ENCODE data around the gene SERP2.

SERP2 gene

GRCh38 chr13:44359983-44360375, 13.6 kb upstream of the SERP2 start:
- no peak for ATAC-seq

GRCh38 chr13:44362394-44363040, 11.1 kb upstream of the SERP2 start:
- ATAC-seq = no peak

GRCh38 chr13:44363631-44364344, 9.8 kb upstream of the SERP2 start:
- ATAC-seq = no peak

- no peak for ATAC-seq
These were observed 9.2 kb upstream of the SERP2 start for GRCh38 chr13:44364345-44365000.

GRCh38 chr13:44365008-44365407, 8.6 kb upstream of the SERP2 start:
- ATAC-seq = no peak

GRCh38 chr13:44365899-44366298, 7.7 kb upstream of the SERP2 start:
- no peak for ATAC-seq

GRCh38 chr13:44368062-44368591, 5.5 kb upstream of the SERP2 start:
- ATAC-seq = no peak

- ATAC-seq = no peak
These were observed 4.8 kb upstream of the SERP2 start for GRCh38 chr13:44368599-44369368.

- peak in 1 of 2 donors; percentile 21 for ATAC-seq
These were observed 2.2 kb upstream of the SERP2 start for GRCh38 chr13:44371421-44371820.

- ATAC-seq = no peak
These were observed 400 bp upstream of the SERP2 start for GRCh38 chr13:44373247-44373600.

GRCh38 chr13:44374348-44374712, 706 bp downstream of the SERP2 start:
- ATAC-seq = no peak

- ATAC-seq = no peak
These were observed 4.7 kb downstream of the SERP2 start for GRCh38 chr13:44378277-44378676.

- no peak for ATAC-seq
These were observed 6.3 kb downstream of the SERP2 start for GRCh38 chr13:44379885-44380284.

GRCh38 chr13:44380404-44381165, 7.0 kb downstream of the SERP2 start:
- ATAC-seq = no peak

- ATAC-seq = no peak
These were observed 9.1 kb downstream of the SERP2 start for GRCh38 chr13:44382635-44383145.

- no peak for ATAC-seq
These were observed 10.3 kb downstream of the SERP2 start for GRCh38 chr13:44383945-44384344.

GRCh38 chr13:44384778-44385177, 11.2 kb downstream of the SERP2 start:
- no peak for ATAC-seq

- no peak for ATAC-seq
These were observed 11.8 kb downstream of the SERP2 start for GRCh38 chr13:44385401-44385800.

GRCh38 chr13:44385847-44386246, 12.2 kb downstream of the SERP2 start:
- ATAC-seq = no peak

GRCh38 chr13:44386913-44387556, 13.4 kb downstream of the SERP2 start:
- ATAC-seq = no peak

- ATAC-seq = no peak
These were observed 14.9 kb downstream of the SERP2 start for GRCh38 chr13:44388427-44389059.

All from activated CD4-positive, CD25-positive, alpha-beta regulatory T cell treated with anti-CD3 and anti-CD28 coated beads, Interleukin-2, amount 50 U/mL, for 24 hours (primary cell).